Fibroblast of skin of left quadriceps (primary cell): ENCODE results near the gene NXPH1.

ENCODE experiments used
- DNase-seq, 2 experiments: peaks; one replicate each; pipeline ENCODE4 v3.0.0-alpha.2; 2013; ENCODE audit warnings: low read depth in 2 of 2

Gene NXPH1

DNA sequence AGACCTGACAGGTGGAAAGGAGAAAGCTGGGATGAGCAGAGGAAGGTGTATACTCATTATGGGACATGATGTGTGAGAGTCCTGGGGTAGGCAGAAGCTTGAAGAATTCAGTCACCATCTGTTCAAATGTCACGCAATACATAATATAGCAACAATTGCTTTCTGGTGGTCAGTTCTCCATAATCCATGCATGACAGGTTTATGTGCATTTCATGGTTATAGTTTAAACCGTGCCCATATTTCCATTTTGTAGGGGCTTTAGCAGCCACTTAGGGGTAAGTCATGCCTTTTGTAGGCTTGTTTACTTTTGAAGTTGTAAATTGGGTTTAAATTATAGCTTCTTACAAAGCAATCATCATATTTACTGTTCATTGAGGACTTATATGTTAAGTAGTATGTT is 158.8 kb downstream of the NXPH1 start:
- no peak for DNase-seq

- DNase-seq = no peak
Observed at GRCh38 chr7:8594115-8594514, 160.7 kb downstream of the NXPH1 start.

DNA sequence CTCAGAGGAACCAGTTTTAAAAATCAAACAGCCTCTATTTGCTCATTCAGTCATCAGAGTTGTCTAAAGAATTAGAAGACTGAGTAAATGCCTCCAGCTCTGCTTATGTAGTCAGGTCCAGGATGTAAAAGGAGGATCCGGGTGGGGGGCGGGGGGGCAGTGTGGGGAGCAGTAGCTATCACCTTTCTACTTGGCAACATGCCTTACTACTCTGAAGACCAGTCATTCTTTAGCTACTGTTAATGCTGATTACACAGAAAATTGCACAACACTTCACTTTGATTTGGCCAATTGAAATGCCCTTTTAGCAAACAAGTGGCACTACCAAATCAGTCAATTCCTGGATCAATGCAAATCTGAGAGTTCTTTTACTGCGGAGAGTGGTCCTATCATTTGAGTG is 164.2 kb downstream of the NXPH1 start:
- DNase-seq = no peak

GRCh38 chr7:8601121-8601520 is 167.7 kb downstream of the NXPH1 start:
- no peak for DNase-seq

DNA sequence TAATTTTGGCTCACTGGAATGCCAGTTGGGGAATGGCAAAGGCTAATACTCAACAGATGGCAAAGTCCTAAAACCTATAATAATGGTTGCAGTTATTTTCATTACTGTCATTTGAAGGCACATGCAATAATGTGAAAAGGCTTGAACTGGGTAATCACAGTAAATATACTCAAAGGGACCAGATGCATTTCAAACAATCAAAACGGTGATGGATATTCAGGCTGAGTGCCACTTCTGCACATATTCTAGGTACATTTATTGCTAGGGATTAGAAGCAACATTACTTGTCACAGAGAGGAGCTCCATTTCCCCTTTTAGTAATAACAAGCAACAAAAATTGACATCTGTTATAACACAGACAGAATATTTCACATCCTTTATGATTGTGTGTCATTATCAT is 171.8 kb downstream of the NXPH1 start:
- DNase-seq = no peak

DNA sequence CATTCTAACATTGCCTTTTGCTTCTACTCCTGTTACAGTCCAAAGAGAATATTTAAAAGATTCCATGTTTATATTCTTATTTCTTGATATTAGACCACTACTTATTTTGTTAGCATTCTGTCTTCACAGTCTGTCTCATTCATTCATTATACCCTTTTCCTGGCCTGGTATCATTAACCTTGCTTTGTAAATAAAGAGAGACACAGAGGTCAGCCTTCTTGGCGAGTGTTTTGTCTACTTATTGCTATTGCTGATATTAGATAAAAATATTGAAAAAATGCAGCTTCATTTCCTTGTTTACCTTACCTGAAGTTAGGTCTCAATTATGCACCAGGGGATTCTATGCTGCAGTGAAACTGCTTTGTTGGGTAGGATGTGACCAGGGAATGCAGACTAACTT is 179.2 kb downstream of the NXPH1 start:
- no peak for DNase-seq

- DNase-seq = no peak
Observed at GRCh38 chr7:8613191-8613590, 179.8 kb downstream of the NXPH1 start.

- DNase-seq = no peak
Observed at GRCh38 chr7:8615019-8615418, 181.6 kb downstream of the NXPH1 start.

DNA sequence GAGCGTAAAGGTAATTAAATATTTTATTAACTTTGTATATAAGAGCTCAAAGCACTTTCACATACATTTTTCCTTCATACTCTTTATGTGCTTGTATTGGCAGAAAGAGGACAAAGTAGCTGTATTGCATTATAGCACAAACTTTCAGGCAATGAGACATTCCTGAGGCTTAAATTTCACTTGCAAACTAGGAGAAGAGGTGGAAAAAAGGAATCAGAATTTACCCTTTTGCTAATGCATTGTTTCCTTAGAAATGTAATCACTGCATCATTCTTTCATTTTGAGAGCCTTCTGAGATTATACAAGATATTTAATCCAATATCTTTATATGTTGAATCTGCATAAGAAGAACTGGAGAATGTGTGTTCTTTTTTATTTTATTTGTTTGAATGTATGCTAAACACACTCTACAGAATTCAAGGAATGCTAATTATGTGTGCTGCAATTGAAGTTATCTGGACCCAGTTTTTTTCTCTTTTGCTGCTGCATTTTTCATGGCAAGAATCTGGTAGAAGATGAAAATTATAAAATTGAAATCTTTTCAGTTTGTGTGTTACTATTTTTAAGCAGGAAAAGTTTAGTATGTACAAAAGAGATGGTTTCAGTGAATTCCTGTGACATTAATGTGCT is 185.1 kb downstream of the NXPH1 start:
- no peak for DNase-seq

DNA sequence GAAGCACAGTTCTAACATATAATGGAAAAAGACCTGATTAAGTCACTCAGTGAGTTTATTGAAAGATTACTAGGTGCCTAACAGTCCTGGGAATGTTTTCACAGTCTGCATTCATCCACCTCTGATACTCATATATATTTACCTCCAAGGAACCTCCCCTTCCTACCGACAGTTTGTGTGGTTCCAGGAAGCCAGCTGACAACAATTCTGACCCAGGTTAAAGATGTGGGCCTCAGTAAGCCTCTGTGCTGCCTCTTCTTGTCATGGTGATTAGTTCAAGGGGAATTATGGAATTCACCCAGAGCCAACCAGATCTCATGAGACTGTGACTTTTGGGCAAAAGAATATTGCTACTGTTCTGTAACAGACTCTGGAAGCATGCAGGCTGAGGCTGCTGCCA is 186.8 kb downstream of the NXPH1 start:
- DNase-seq = no peak

GRCh38 chr7:8625612-8626011 is 192.2 kb downstream of the NXPH1 start:
- no peak for DNase-seq

DNA sequence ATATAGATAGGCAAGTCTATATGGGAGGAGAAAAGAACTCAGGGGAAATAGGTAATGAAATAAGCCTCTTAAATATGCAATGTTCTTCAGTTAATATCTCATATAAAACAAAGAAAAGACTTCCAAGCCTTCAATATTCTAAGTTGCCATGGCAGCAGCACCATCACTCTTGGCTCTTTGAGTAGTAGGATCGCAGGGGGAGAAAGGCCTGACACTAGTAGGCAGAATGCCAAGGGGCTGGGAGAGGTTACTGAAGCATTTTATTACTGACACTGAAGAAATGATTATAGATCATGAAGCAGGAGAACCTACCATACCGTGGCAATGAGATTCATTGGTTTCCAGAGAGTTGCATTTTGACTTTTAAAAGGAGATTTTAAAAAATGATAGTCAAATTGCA is 193.9 kb downstream of the NXPH1 start:
- no peak for DNase-seq

- no peak for DNase-seq
Observed at GRCh38 chr7:8628656-8629055, 195.2 kb downstream of the NXPH1 start.

DNA sequence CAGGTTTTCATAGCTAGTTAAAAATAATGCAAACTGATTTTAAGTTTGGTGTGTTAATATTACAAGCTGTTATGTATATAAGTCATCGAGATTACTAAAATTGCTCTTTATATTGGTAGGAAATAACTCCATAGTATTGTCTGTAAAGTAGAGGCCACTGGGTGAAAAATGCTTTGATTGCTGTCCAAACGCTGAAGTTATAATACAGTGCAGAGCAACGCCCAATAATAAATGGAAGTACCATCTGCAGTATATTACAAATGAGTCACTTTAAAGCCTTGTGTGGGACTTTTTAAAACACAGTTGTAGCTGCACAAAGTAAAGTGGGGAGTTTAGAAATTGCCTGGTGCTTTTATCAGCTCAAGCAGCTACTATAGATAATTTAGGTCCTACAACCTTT is 196.1 kb downstream of the NXPH1 start:
- DNase-seq = no peak

DNA sequence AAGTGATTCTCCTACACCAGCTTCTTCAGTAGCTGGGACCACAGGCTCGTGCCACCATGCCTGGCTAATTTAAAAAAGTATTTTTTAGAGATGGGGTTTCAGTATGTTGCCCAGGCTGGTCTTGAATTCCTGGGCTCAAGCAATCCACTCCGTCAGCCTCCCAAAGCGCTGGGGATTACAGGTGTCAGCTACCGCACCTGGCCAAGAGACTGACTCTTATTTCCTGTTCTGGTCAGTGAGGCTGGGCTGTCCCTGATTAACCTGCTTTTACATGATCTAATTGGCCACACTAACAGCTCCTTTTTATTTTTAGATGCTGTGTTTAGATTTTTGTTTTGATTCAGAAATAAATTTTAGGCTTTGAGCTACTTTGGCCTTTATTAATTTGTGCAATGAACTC is 203.9 kb downstream of the NXPH1 start:
- no peak for DNase-seq

- no peak for DNase-seq
Observed at GRCh38 chr7:8638076-8638475, 204.7 kb downstream of the NXPH1 start.

DNA sequence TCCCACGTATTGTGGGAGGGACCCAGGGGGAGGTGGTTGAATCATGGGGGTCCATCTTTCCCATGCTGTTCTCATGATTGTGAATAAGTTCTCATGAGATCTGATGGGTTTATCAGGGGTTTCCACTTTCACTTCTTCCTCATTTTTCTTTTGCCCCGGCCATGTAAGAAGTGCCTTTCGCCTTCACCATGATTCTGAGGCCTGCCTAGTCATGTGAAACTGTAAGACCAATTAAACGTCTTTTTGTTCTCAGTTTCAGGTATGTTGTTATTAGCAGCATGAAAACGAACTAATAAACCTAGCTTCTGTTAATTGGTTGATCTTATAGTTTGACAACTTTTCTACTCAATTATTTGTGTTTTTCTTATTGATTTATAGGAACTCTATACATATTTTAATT is 206.3 kb downstream of the NXPH1 start:
- DNase-seq = no peak

GRCh38 chr7:8640671-8641070 is 207.3 kb downstream of the NXPH1 start:
- no peak for DNase-seq

DNA sequence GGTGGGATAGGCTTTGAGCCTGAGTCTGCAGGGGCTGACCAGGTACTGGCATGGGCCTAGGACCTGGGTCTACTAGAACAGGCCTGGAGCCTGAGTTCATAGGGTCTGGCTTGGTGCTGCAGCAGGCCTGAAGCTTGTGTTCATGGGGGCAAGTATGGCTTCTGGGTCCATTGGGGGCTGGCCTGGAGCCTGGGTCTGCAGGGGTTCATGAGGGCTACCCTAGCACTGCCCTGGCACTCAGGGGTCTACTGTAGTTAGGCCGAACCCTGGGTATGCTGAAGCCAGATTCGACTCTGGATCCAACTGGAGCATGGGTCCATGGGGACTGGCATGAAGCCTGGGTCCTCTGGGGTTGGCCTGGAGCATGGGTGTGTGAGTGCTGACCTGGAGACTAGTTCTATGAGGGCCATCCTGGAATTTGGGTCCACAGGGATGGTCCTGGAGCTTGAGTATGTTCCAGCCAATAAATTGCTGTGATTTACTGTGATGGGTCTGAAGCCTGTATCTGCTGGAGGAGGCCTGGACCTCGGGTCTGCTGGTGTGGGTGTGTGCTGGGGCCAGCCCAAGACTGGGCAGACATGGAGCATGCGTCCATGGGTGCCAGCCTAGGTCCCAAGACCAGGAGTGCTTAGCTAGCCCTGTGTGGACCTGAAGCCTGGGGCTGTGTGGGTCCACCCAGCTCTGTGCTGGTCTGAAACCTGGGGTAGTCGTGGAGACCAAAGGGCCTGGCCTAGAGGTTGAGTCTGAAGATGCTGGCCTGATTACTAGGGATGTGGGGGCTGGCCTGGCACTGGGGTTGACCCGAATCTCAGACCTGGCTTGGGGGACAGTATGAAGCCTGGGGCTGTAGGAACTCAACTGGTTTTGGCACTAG is 235.5 kb downstream of the NXPH1 start:
- DNase-seq = no peak

DNA sequence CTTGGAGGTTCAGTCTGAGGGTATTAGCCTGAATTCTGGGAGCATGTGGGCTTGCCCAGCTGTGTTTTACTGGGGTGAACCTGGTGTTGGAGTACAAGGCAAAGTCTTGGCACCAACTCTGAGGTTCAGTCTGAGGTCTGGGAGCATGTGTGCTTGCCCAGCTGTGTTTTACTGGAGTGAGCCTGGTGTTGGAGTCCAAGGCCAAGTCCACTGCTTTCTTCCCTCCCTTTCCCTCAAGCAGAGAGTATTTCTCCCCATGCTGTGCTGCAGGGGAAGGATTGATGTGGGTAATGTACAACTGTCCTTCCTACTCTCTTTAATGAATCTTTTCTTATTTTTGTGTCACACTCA is 236.1 kb downstream of the NXPH1 start:
- no peak for DNase-seq

DNA sequence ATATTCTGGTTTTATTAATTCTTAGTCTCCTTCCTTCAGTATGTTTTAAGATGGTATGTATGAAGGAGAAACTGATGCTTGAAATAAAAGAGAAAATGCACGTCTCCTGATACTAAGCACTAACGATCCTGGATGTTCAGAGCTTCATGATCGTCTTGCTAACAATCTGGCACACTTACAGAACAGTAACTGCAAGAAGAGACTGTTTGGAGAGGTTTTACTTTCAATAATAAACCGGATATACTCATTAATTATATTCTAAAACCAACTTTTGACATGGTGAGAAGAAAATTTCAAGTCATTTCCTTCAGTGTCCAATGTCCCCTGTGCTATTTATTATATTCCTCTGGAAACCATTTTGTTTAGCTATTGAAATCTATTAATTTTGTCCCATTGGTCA is 251.0 kb downstream of the NXPH1 start:
- DNase-seq = no peak

DNA sequence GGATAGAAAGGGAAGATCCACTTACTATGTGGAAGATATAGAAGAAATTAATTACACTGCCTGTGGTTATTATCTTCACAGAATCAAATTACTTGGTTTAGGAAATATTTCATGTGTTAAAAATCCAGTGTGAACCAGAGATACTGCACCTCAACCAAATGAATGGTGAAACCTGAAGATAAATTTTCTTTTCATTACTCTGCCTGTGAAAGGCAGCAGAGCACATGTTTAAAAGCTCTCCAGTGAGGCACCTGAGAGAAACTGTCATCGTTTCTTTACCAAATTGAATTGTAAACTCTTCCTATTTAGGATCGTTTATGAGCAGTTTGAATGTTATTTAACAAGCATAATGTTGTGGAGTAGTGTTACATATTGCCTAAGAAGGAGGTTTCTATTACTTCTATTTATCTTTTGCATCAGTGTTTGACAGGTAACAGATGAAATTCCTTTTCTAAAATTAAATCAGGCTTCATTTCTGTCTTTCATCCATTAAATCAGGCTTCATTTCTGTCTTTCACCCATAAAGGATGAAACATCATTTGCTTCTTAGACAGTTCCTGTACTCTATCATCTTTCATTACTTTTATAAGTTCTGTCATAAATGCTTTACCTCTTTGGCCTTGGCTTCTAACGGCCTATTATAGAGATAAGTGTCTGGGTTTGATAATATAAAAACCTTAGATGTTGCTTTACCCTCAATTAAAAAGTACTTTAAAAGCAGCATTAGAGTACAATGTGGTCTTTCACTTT is 266.6 kb downstream of the NXPH1 start:
- no peak for DNase-seq

GRCh38 chr7:8702807-8703206 is 269.4 kb downstream of the NXPH1 start:
- no peak for DNase-seq
